ENCODE results near the gene DENND2A. TPM values are rescaled to one million over a fixed set of nuclear protein-coding genes. Genes with fewer than 3 reads are reported as not detected.

DENND2A gene
- polyA plus RNA-seq, 3 donors = not detected

GRCh38 chr7:140638173-140638791 lies 2.3 kb downstream of the DENND2A start:
- Histone ChIP-seq H3K79me2 (ENCODE audit: insufficient read depth, low read length) (no peaks in the 10 kb centered on the region), H3K4me1 (ENCODE audit: control insufficient read depth in 1 of 2, insufficient read depth in 2 of 2, low read length in 2 of 2) (peaks cover 15 to 18% of the 10 kb centered on the region in 2 donors), H2AFZ (ENCODE audit: insufficient read depth, low read depth, low read length, poor library complexity, severe bottlenecking) (no peak overlapping the region), H3K4me2 (replicated peaks; ENCODE audit: extremely low read depth, low read length, poor library complexity, severe bottlenecking) (no peak overlapping the region), H3K9ac (ENCODE audit: insufficient read depth, low read length, poor library complexity, severe bottlenecking) (no peak overlapping the region), H3K9me3 (replicated peaks in 1 of 2; ENCODE audit: control insufficient read depth in 1 of 2, insufficient read depth in 1 of 2, low read length in 2 of 2) (peaks cover 3 to 18% of the 10 kb centered on the region in 2 donors), H4K20me1 (ENCODE audit: insufficient read depth, low read length) (no peaks in the 10 kb centered on the region), H3K27me3 (ENCODE audit: control insufficient read depth in 2 of 2, insufficient read depth in 2 of 2, low read length in 2 of 2) (peaks cover 31 to 55% of the 10 kb centered on the region in 2 donors), H3K4me3 (replicated peaks in 1 of 3; ENCODE audit: low read depth in 2 of 3, low read length in 3 of 3) (no peak overlapping the region), H3K36me3 (replicated peaks in 1 of 2; ENCODE audit: control insufficient read depth in 1 of 2, insufficient read depth in 2 of 2, low read length in 2 of 2) (no peaks in the 10 kb centered on the region), H3K27ac (ENCODE audit: low read depth in 1 of 2, low read length in 2 of 2) (no peak overlapping the region)
- H3K27ac Mint-ChIP-seq = no peak overlapping the region
- peaks cover 58 to 70% (median 69%) of the 10 kb centered on the region in 3 donors for H3K27me3 Mint-ChIP-seq (ENCODE audit: low read depth in 3 of 3)
- no peak for TF ChIP-seq CTCF (IDR thresholded peaks at IDR 0.05)
- WGBS (ENCODE audit: insufficient coverage) = 94% methylated on average over 6 of the region's 6 CpGs
- intact Hi-C loops (cut with micrococcal nuclease) = no loop called here
- H3K4me1 Mint-ChIP-seq = peaks cover 20% of the 10 kb centered on the region
- peaks cover 0 to 10% of the 10 kb centered on the region in 2 donors for H3K36me3 Mint-ChIP-seq
- H3K9me3 Mint-ChIP-seq = peaks cover 0 to 27% (median 11%) of the 10 kb centered on the region in 7 donors
- no peak for DNase-seq
- H3K4me3 Mint-ChIP-seq = peak overlapping the region in 1 of 2 donors; percentile 97

GRCh38 chr7:140637400-140637799 lies 3.2 kb downstream of the DENND2A start:
- Mint-ChIP-seq H3K9me3 (peaks cover 0 to 21% (median 11%) of the 10 kb centered on the region in 7 donors), H3K27me3 (ENCODE audit: low read depth in 3 of 3) (peaks cover 50 to 68% (median 66%) of the 10 kb centered on the region in 3 donors), H3K36me3 (peaks cover 0 to 10% of the 10 kb centered on the region in 2 donors), H3K27ac (no peak overlapping the region), H3K4me1 (peaks cover 20% of the 10 kb centered on the region), H3K4me3 (peak overlapping the region; percentile 31 to 55)
- H4K20me1 ChIP-seq (ENCODE audit: insufficient read depth, low read length) = no peaks in the 10 kb centered on the region
- H3K36me3 ChIP-seq (replicated peaks in 1 of 2; ENCODE audit: control insufficient read depth in 1 of 2, insufficient read depth in 2 of 2, low read length in 2 of 2) = no peaks in the 10 kb centered on the region
- no CpG with 5 or more reads among the region's 3 CpGs for WGBS (ENCODE audit: insufficient coverage)
- H2AFZ ChIP-seq (ENCODE audit: insufficient read depth, low read depth, low read length, poor library complexity, severe bottlenecking) = no peak overlapping the region
- no peak overlapping the region for H3K4me2 ChIP-seq (replicated peaks; ENCODE audit: extremely low read depth, low read length, poor library complexity, severe bottlenecking)
- no peaks in the 10 kb centered on the region for H3K79me2 ChIP-seq (ENCODE audit: insufficient read depth, low read length)
- H3K4me3 ChIP-seq (replicated peaks in 1 of 3; ENCODE audit: low read depth in 2 of 3, low read length in 3 of 3) = no peak overlapping the region
- H3K9ac ChIP-seq (ENCODE audit: insufficient read depth, low read length, poor library complexity, severe bottlenecking) = no peak overlapping the region
- H3K9me3 ChIP-seq (replicated peaks in 1 of 2; ENCODE audit: control insufficient read depth in 1 of 2, insufficient read depth in 1 of 2, low read length in 2 of 2) = peaks cover 3 to 15% of the 10 kb centered on the region in 2 donors
- no peak for DNase-seq
- H3K27ac ChIP-seq (ENCODE audit: low read depth in 1 of 2, low read length in 2 of 2) = no peak overlapping the region
- TF ChIP-seq CTCF (IDR thresholded peaks at IDR 0.05) = no peak
- H3K27me3 ChIP-seq (ENCODE audit: control insufficient read depth in 2 of 2, insufficient read depth in 2 of 2, low read length in 2 of 2) = peaks cover 25 to 47% of the 10 kb centered on the region in 2 donors
- peaks cover 15 to 18% of the 10 kb centered on the region in 2 donors for H3K4me1 ChIP-seq (ENCODE audit: control insufficient read depth in 1 of 2, insufficient read depth in 2 of 2, low read length in 2 of 2)
- intact Hi-C loops (cut with micrococcal nuclease) = no loop called here

All from CD14-positive monocyte (primary cell).